Measurements from ENCODE around the gene ALDH1B1.

ALDH1B1 gene

DNA sequence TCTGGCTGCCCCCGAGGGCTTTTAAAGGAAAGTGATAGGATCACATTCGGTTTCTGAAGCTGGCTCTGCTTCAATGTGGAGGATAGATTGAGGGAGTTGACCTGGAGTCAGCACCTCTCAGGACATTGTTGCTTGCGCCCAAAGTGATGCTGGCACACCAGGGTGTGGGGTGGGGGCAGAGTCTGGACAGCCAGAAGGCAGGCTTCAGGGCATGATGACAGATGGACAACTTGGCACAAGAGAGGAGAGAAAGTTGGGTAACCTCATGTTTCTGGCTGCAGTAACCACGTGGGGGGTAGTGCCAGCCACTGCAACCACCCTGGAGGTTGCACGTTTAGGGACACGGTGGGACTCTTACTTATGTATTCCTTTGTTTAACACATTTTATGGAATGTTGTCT is 9.5 kb downstream of the ALDH1B1 start:
- no peak overlapping the region for H2AFZ ChIP-seq (ENCODE audit: low read depth)

DNA sequence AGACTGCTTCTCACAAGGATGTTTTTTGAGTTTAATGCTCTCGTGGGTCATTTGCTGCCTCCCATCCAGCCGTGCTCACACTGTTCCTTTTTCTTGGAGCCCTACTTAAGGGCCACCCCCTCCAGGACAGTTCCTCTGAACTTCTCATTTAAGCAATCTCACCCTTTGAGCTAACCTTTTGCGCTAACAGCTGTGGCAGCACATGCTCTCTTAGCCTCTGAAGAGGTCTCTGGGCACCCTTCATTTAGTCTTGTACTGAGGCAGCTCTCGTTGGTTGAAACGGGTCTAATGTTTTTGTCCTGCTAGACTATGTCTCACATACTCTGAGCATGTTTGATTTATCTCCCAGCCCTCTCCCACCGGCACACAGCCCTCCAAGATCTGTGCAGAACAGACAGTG is 11.8 kb downstream of the ALDH1B1 start:
- Histone ChIP-seq H3K27me3 (ENCODE audit: insufficient read depth, low read depth) (no peaks in the 10 kb centered on the region), H3K36me3 (ENCODE audit: insufficient read depth) (no peaks in the 10 kb centered on the region), H3K4me1 (ENCODE audit: low read depth, poor library complexity, severe bottlenecking) (peaks cover 4% of the 10 kb centered on the region), H4K20me1 (ENCODE audit: insufficient read depth) (no peaks in the 10 kb centered on the region), H2AFZ (ENCODE audit: low read depth) (no peak overlapping the region), H3K27ac (no peak overlapping the region), H3K4me2 (no peak overlapping the region), H3K9ac (no peak overlapping the region), H3K4me3 (IDR thresholded peaks at IDR 0.05; ENCODE audit: insufficient read depth, low read depth, low read length) (no peak overlapping the region), H3K79me2 (ENCODE audit: insufficient read depth, low read depth) (no peaks in the 10 kb centered on the region)
- TF ChIP-seq, protein P1, sequence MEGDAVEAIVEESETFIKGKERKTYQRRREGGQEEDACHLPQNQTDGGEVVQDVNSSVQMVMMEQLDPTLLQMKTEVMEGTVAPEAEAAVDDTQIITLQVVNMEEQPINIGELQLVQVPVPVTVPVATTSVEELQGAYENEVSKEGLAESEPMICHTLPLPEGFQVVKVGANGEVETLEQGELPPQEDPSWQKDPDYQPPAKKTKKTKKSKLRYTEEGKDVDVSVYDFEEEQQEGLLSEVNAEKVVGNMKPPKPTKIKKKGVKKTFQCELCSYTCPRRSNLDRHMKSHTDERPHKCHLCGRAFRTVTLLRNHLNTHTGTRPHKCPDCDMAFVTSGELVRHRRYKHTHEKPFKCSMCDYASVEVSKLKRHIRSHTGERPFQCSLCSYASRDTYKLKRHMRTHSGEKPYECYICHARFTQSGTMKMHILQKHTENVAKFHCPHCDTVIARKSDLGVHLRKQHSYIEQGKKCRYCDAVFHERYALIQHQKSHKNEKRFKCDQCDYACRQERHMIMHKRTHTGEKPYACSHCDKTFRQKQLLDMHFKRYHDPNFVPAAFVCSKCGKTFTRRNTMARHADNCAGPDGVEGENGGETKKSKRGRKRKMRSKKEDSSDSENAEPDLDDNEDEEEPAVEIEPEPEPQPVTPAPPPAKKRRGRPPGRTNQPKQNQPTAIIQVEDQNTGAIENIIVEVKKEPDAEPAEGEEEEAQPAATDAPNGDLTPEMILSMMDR (conservative IDR thresholded peaks at IDR 0.05; ENCODE audit: low read depth, low read length), result no peak

More for the DNA sequence above, 9.5 kb downstream of the ALDH1B1 start:
- Histone ChIP-seq H3K36me3 (ENCODE audit: insufficient read depth) (no peaks in the 10 kb centered on the region), H3K27ac (no peak overlapping the region), H3K9ac (no peak overlapping the region), H4K20me1 (ENCODE audit: insufficient read depth) (no peaks in the 10 kb centered on the region), H3K4me3 (IDR thresholded peaks at IDR 0.05; ENCODE audit: insufficient read depth, low read depth, low read length) (no peak overlapping the region), H3K4me1 (ENCODE audit: low read depth, poor library complexity, severe bottlenecking) (peaks cover 16% of the 10 kb centered on the region), H3K4me2 (no peak overlapping the region), H3K79me2 (ENCODE audit: insufficient read depth, low read depth) (no peaks in the 10 kb centered on the region), H3K27me3 (ENCODE audit: insufficient read depth, low read depth) (no peaks in the 10 kb centered on the region)
- TF ChIP-seq, protein P1 (conservative IDR thresholded peaks at IDR 0.05; ENCODE audit: low read depth, low read length), result no peak

DNA sequence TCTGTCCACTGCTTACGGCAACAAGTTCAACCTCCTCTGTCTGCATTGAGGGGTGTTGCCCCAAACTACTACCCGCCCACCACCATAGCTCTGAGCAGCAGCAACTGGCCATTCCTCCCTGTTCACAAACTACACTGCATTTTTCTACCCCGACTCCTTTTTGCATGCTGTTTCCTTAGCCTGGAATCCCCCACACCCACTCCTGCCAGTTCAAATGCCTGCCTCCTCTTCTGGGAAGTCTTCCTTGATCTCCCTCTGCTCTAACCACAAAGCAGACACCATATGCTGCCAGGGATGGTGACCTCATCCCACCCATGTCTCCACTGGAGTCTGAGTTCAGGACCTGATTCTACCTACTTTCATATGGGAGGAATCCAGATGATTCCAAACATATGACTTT is 13.3 kb downstream of the ALDH1B1 start:
- no peak overlapping the region for H2AFZ ChIP-seq (ENCODE audit: low read depth)
- no peak overlapping the region for H3K4me2 ChIP-seq
- no peak overlapping the region for H3K9ac ChIP-seq
- H3K4me1 ChIP-seq (ENCODE audit: low read depth, poor library complexity, severe bottlenecking), result no peaks in the 10 kb centered on the region
- no peaks in the 10 kb centered on the region for H4K20me1 ChIP-seq (ENCODE audit: insufficient read depth)
- H3K79me2 ChIP-seq (ENCODE audit: insufficient read depth, low read depth), result no peaks in the 10 kb centered on the region
- no peak overlapping the region for H3K27ac ChIP-seq
- no peak overlapping the region for H3K4me3 ChIP-seq (IDR thresholded peaks at IDR 0.05; ENCODE audit: insufficient read depth, low read depth, low read length)
- H3K36me3 ChIP-seq (ENCODE audit: insufficient read depth), result no peaks in the 10 kb centered on the region
- H3K27me3 ChIP-seq (ENCODE audit: insufficient read depth, low read depth), result no peaks in the 10 kb centered on the region
- TF ChIP-seq, protein P1 (conservative IDR thresholded peaks at IDR 0.05; ENCODE audit: low read depth, low read length), result no peak

DNA sequence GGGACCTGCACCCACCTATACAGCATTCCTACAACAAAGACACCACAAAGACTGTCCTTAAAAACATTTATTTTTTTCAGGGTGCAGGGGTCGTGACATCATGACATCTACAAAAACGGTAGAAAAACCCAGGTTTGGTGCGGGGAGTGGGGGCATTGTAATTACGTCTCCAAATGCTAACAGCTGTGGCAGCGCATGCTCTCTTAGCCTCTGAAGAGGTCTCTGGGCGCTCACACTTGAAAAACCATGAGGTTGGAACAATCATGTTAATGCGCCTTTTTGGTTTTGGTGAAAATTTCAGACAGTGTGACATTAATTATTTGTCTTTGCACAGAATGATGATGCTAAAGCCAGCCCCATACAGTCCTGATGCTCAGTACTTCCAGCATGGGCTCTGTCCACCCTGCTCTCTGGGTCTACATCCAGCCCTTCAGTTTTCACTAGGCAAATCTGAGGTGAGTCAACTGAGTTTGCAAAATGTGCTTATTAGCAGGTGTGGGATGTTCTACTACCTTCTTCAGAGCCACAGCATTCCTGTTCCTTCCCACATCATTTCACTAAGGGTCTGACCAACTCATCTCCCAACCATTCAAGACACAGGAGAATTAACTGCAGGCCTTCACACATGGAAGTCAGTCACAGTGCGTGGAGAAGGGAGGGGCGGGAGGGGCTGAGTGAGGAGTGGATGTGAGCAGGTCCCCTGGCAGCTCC is 14.1 kb downstream of the ALDH1B1 start:
- Histone ChIP-seq H3K27me3 (ENCODE audit: insufficient read depth, low read depth) (no peaks in the 10 kb centered on the region), H3K27ac (no peak overlapping the region), H3K9ac (no peak overlapping the region), H3K36me3 (ENCODE audit: insufficient read depth) (no peaks in the 10 kb centered on the region), H3K4me3 (IDR thresholded peaks at IDR 0.05; ENCODE audit: insufficient read depth, low read depth, low read length) (no peak overlapping the region), H3K4me1 (ENCODE audit: low read depth, poor library complexity, severe bottlenecking) (no peaks in the 10 kb centered on the region), H3K79me2 (ENCODE audit: insufficient read depth, low read depth) (no peaks in the 10 kb centered on the region), H2AFZ (ENCODE audit: low read depth) (no peak overlapping the region), H3K4me2 (no peak overlapping the region), H4K20me1 (ENCODE audit: insufficient read depth) (no peaks in the 10 kb centered on the region)
- TF ChIP-seq, protein P1 (conservative IDR thresholded peaks at IDR 0.05; ENCODE audit: low read depth, low read length), result no peak

All from KMS-11 (cell line).